NAMALWA (cell line): Measurements from ENCODE around the gene GJB1.
"Not testable (repeated sequence)": the region's sequence is repeated elsewhere in the genome, so short reads cannot be mapped to it uniquely, and the experiment has no call there.

Source experiments
- DNase-seq: peaks from one replicate; pipeline ENCODE4 v3.0.0-alpha.2; 2015; ENCODE audit warnings: low spot score

GJB1 gene

GRCh38 chrX:71256051-71256450 lies 33.0 kb downstream of the GJB1 start:
- DNase-seq: no peak

GRCh38 chrX:71256856-71257255 lies 33.8 kb downstream of the GJB1 start:
- no peak for DNase-seq

- DNase-seq: not testable (repeated sequence)
These were observed 45.6 kb downstream of the GJB1 start for GRCh38 chrX:71268624-71269023.

GRCh38 chrX:71269801-71270395 lies 46.9 kb downstream of the GJB1 start:
- DNase-seq: no peak

GRCh38 chrX:71272313-71272712 lies 49.3 kb downstream of the GJB1 start:
- not testable (repeated sequence) for DNase-seq
